Suprapubic skin (tissue), 4 donors: ENCODE measurements around the gene EEFSEC. TPM values are rescaled to one million over a fixed set of nuclear protein-coding genes. Genes with fewer than 3 reads are reported as not detected.

ENCODE experiments used
- DNase-seq, 2 donors: peaks; one replicate each; pipeline ENCODE4 v3.0.0-alpha.2; 2019; ENCODE audit warnings: low spot score in 2 of 2
- H3K27ac ChIP-seq: fragments of 200-600 bp; sonication (generic); one replicate; pipeline ENCODE4 v1.5.1; 2019
- H3K27me3 ChIP-seq: fragments of 200-600 bp; sonication (generic); one replicate; pipeline ENCODE4 v1.5.1; 2019
- H3K36me3 ChIP-seq: fragments of 200-600 bp; sonication (generic); one replicate; pipeline ENCODE4 v1.5.1; 2019
- H3K4me1 ChIP-seq: fragments of 200-600 bp; sonication (generic); one replicate; pipeline ENCODE4 v1.5.1; 2019
- H3K4me3 ChIP-seq: fragments of 200-600 bp; sonication (generic); one replicate; pipeline ENCODE4 v1.5.1; 2019; ENCODE audit warnings: mild to moderate bottlenecking
- H3K9me3 ChIP-seq: fragments of 200-600 bp; sonication (generic); one replicate; pipeline ENCODE4 v1.5.1; 2019
- EP300 ChIP-seq: sonication (generic); formaldehyde crosslinking; IDR thresholded peaks from one replicate; pipeline ENCODE4 v1.6.1; 2017; ENCODE audit warnings: antibody characterized with exemption
- POLR2A ChIP-seq, 2 donors: fragments of 450-650 bp; IDR thresholded peaks; one replicate each; pipeline ENCODE4 v1.6.1; 2017; ENCODE audit warnings: antibody characterized with exemption in 2 of 2, mild to moderate bottlenecking in 2 of 2, moderate library complexity in 2 of 2
- POLR2AphosphoS5 ChIP-seq, 3 donors: sonication (generic); formaldehyde crosslinking; IDR thresholded peaks; one replicate each; pipeline ENCODE4 v1.6.1; 2017; ENCODE audit warnings: antibody characterized with exemption in 3 of 3
- WGBS: methylation state at CpG from one replicate; pipeline ENCODE4 v1.1.5; 2018; 5-methylcytosine and 5-hydroxymethylcytosine counted together
- total RNA-seq, 4 donors: library from RNA; depleted of rRNA; stranded (reverse); fragments of >200 nt; gene quantifications; one replicate each; pipeline ENCODE4 v1.1.0, GENCODE V29; 2016
- TF ChIP-seq, protein P1 (sequence below), 2 donors: fragments of 200-600 bp in 1 of 2; fragments of 450-650 bp in 1 of 2; sonication (generic) in 1 of 2; IDR thresholded peaks; one replicate each; pipeline ENCODE4 v1.5.1; 2016 to 2019; ENCODE audit warnings: antibody characterized with exemption in 2 of 2, mild to moderate bottlenecking in 1 of 2, moderate library complexity in 1 of 2

EEFSEC gene
- total RNA-seq, 4 donors from 2014 or later, result 14.3 to 19.4 (median 16.7) TPM

DNA sequence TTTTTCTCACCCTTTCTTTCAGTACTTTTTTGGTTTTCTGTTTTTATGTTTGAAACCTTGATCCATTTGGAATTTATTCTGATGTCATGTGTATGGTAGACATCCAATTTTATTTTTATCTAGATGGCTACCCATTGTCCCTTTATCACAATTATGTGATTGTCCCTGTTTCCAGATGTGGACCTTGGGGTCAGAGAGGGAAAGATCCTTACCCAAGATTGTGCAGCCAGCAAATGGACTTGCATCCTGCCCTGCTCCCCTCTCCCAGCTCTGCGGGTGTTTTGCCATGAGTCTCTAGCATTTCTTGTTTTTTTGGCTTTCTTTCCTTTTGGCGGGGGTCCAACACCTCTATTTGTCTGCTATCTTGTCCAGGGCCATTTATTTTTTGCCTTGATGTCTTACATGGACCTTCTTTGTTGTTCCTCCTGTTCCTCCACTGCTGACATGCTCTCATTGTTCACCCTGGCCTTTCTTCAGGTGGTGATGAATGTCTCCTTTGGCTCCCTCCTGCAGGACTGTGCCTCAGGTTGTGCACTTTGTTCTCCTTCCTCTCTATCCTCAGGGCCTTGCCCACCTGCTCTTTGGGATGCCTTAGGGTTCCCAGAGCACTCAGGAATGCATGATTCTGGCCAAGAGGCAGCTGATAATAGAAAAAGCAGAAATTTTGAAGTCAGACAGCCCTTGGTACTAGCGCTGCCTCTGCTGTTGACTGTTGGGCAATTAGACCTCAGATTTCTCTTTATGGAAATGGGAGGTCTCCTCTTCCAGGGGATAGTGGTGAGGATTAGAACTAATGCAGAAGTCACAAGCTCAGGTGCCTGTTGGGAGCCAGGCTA is 84.3 kb downstream of the EEFSEC start:
- DNase-seq, result no peak
- H3K27me3 ChIP-seq, result no peaks in the 10 kb centered on the region

GRCh38 chr3:128238184-128238489 is 84.9 kb downstream of the EEFSEC start:
- no peak for DNase-seq
- TF ChIP-seq POLR2AphosphoS5 (IDR thresholded peaks at IDR 0.05) (no peak), POLR2A (IDR thresholded peaks at IDR 0.05) (no peak), EP300 (no peak)
- TF ChIP-seq, protein P1, sequence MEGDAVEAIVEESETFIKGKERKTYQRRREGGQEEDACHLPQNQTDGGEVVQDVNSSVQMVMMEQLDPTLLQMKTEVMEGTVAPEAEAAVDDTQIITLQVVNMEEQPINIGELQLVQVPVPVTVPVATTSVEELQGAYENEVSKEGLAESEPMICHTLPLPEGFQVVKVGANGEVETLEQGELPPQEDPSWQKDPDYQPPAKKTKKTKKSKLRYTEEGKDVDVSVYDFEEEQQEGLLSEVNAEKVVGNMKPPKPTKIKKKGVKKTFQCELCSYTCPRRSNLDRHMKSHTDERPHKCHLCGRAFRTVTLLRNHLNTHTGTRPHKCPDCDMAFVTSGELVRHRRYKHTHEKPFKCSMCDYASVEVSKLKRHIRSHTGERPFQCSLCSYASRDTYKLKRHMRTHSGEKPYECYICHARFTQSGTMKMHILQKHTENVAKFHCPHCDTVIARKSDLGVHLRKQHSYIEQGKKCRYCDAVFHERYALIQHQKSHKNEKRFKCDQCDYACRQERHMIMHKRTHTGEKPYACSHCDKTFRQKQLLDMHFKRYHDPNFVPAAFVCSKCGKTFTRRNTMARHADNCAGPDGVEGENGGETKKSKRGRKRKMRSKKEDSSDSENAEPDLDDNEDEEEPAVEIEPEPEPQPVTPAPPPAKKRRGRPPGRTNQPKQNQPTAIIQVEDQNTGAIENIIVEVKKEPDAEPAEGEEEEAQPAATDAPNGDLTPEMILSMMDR (IDR thresholded peaks at IDR 0.05), result no peak
- no peaks in the 10 kb centered on the region for H3K27me3 ChIP-seq
- no peaks in the 10 kb centered on the region for H3K36me3 ChIP-seq
- H3K4me3 ChIP-seq, result no peak overlapping the region
- H3K9me3 ChIP-seq, result no peaks in the 10 kb centered on the region
- no peak overlapping the region for H3K27ac ChIP-seq
- no peaks in the 10 kb centered on the region for H3K4me1 ChIP-seq

More for the DNA sequence above, 84.3 kb downstream of the EEFSEC start:
- Histone ChIP-seq H3K9me3 (no peaks in the 10 kb centered on the region), H3K36me3 (no peaks in the 10 kb centered on the region), H3K4me3 (no peak overlapping the region), H3K27ac (no peak overlapping the region), H3K4me1 (peaks cover 2% of the 10 kb centered on the region)
- TF ChIP-seq POLR2A (IDR thresholded peaks at IDR 0.05) (no peak), POLR2AphosphoS5 (IDR thresholded peaks at IDR 0.05) (no peak), EP300 (no peak)
- TF ChIP-seq, protein P1 (IDR thresholded peaks at IDR 0.05), result no peak
- 65% methylated on average over 3 of the region's 3 CpGs for WGBS

DNA sequence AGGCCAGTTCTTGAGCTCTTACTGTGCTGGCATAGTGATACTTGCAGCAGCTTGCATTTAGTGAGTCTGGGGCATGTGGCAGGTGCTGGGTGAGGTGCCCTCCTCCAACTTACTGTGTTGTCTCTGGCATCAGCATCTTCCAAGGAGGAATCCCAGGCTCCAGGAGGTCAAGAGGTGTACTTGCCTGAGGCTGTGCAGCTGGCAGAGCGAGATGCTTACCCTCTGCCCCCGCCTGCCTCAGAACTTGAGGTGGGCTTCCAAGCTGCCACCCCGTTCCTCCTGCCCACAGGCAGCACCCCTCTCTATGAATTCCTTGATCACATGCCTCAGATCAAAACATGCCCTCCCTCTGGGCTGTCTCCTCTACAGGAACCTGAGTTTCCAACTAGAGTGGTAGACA is 86.0 kb downstream of the EEFSEC start:
- no peak overlapping the region for H3K27ac ChIP-seq
- 71% methylated on average over 1 of the region's 3 CpGs for WGBS
- DNase-seq, result no peak
- no peaks in the 10 kb centered on the region for H3K4me1 ChIP-seq
- TF ChIP-seq POLR2A (IDR thresholded peaks at IDR 0.05) (no peak), POLR2AphosphoS5 (IDR thresholded peaks at IDR 0.05) (no peak), EP300 (no peak)
- TF ChIP-seq, protein P1 (IDR thresholded peaks at IDR 0.05), result no peak
- H3K36me3 ChIP-seq, result no peaks in the 10 kb centered on the region
- H3K27me3 ChIP-seq, result no peaks in the 10 kb centered on the region
- H3K4me3 ChIP-seq, result no peak overlapping the region
- H3K9me3 ChIP-seq, result no peaks in the 10 kb centered on the region

GRCh38 chr3:128240232-128240631 is 87.0 kb downstream of the EEFSEC start:
- Histone ChIP-seq H3K36me3 (no peaks in the 10 kb centered on the region), H3K9me3 (no peaks in the 10 kb centered on the region), H3K4me1 (no peaks in the 10 kb centered on the region), H3K27ac (no peak overlapping the region), H3K27me3 (no peaks in the 10 kb centered on the region), H3K4me3 (no peak overlapping the region)
- 100% methylated on average over 1 of the region's 1 CpG for WGBS
- no peak for DNase-seq
- TF ChIP-seq, protein P1 (IDR thresholded peaks at IDR 0.05), result no peak
- no peak for TF ChIP-seq POLR2AphosphoS5 (IDR thresholded peaks at IDR 0.05)
- TF ChIP-seq POLR2A (IDR thresholded peaks at IDR 0.05), result no peak
- no peak for TF ChIP-seq EP300

- 88% methylated on average over 5 of the region's 5 CpGs for WGBS
- H3K36me3 ChIP-seq, result peaks cover 3% of the 10 kb centered on the region
- no peaks in the 10 kb centered on the region for H3K4me1 ChIP-seq
- no peak overlapping the region for H3K27ac ChIP-seq
- no peaks in the 10 kb centered on the region for H3K27me3 ChIP-seq
- H3K4me3 ChIP-seq, result no peak overlapping the region
- DNase-seq, result no peak
- H3K9me3 ChIP-seq, result no peaks in the 10 kb centered on the region
- TF ChIP-seq POLR2A (IDR thresholded peaks at IDR 0.05), result no peak
- TF ChIP-seq EP300, result no peak
- TF ChIP-seq POLR2AphosphoS5 (IDR thresholded peaks at IDR 0.05), result no peak
- TF ChIP-seq, protein P1 (IDR thresholded peaks at IDR 0.05), result no peak
Measured at GRCh38 chr3:128241741-128242140, 88.5 kb downstream of the EEFSEC start.
